H1 (cell line): ENCODE results near the gene CACNB4. TPM values are rescaled to one million over a fixed set of nuclear protein-coding genes. Genes with fewer than 3 reads are reported as not detected.

Source experiments
- EZH2 ChIP-seq: fragments of 200-600 bp; sonication (generic); IDR thresholded peaks from 2 replicates; pipeline ENCODE4 v1.7.1; 2012; ENCODE audit warnings: low read depth, mild to moderate bottlenecking, moderate library complexity, low read length, inconsistent platforms; ENCODE audit not compliant: severe bottlenecking
- KDM1A ChIP-seq: fragments of 200-600, 300-600 bp; sonication (generic); IDR thresholded peaks from 2 replicates; pipeline ENCODE4 v1.7.1; 2016; ENCODE audit warnings: mild to moderate bottlenecking, low read length, borderline replicate concordance
- NANOG ChIP-seq: IDR thresholded peaks from 2 replicates; pipeline ENCODE4 v1.6.1; 2011; ENCODE audit warnings: low read length, low read depth, mild to moderate bottlenecking, inconsistent platforms; ENCODE audit not compliant: insufficient read depth, poor library complexity, severe bottlenecking
- PHF8 ChIP-seq: fragments of 200-600 bp; sonication (generic); conservative IDR thresholded peaks from 2 replicates; pipeline ENCODE4 v1.7.1; 2012; ENCODE audit warnings: low read depth, mild to moderate bottlenecking, inconsistent platforms, low read length, moderate library complexity
- ZNF274 ChIP-seq: IDR thresholded peaks from 2 replicates; pipeline ENCODE4 v1.7.0; 2012; ENCODE audit warnings: low read length, borderline replicate concordance; ENCODE audit errors: extremely low read depth
- polyA plus RNA-seq, 7 experiments: library from polyadenylated mRNA; depleted of rRNA in 3 of 7; stranded (reverse) in 5 of 7; unstranded in 2 of 7; fragments of >200 nt in 5 of 7; fragments of 200-250 nt in 2 of 7; gene quantifications; 1 replicate in 5 of 7; 2 replicates in 1 of 7; 4 replicates in 1 of 7; pipeline versions ENCODE4 v1.2.1 to v1.2.3, GENCODE V29; 2011 to 2013; ENCODE audit warnings: missing spikeins in 2 of 7, mixed read lengths in 2 of 7
- total RNA-seq: library from RNA; stranded (reverse); fragmentation: NEBNext Ultra II Directional; extraction: Animal tissue kit (Norgen Biotek cat#: 25700); gene quantifications from 2 replicates; pipeline ENCODE4 v1.2.1, GENCODE V29; 2021

Gene CACNB4
- total and polyA plus RNA-seq, 2 of the 8 experiments (the other 6 are each of a cell fraction or from before 2014, with no cell fraction given): 2.0 to 4.0 TPM

DNA sequence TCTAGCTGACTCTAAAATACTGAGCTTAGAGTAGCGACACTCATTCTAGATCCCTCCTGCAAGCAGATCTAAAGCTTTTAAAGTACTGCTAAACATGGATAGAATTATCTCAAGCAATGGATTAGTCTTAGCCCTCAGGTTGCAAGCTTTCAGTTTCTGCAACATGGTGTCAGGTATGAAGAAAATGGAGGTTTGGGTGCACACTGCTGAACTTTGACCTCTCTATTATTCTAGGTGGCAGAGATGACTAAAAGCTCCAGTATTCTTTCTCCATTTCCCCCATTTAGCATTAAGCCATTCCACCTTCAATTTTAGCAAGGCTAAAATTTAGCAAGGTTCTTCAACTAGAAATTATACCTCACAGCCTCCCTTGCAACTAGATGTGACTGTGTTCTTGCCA lies 117.0 kb downstream of the CACNB4 start (continued):
- TF ChIP-seq PHF8 (no peak), EZH2 (no peak), KDM1A (no peak), ZNF274 (no peak), NANOG (no peak)
- TF ChIP-seq, all 59 proteins: peak for 0
